Gastrocnemius medialis (tissue), 4 donors: ENCODE results near the gene PSMB8.

ENCODE experiments used
- CTCF ChIP-seq, 5 experiments: fragments of 450-650 bp in 3 of 5; fragments of 200-600 bp in 2 of 5; sonication (generic) in 2 of 5; IDR thresholded peaks in 4 of 5; conservative IDR thresholded peaks in 1 of 5; 1 replicate in 4 of 5; 2 replicates in 1 of 5; pipeline ENCODE4 v1.5.1; 2016 to 2019; ENCODE audit warnings: antibody characterized with exemption in 5 of 5, mild to moderate bottlenecking in 3 of 5, moderate library complexity in 3 of 5
- POLR2A ChIP-seq, 2 donors: fragments of 450-650 bp; IDR thresholded peaks; one replicate each; pipeline ENCODE4 v1.6.1; 2017; ENCODE audit warnings: antibody characterized with exemption in 2 of 2, mild to moderate bottlenecking in 2 of 2, moderate library complexity in 2 of 2

DNA sequence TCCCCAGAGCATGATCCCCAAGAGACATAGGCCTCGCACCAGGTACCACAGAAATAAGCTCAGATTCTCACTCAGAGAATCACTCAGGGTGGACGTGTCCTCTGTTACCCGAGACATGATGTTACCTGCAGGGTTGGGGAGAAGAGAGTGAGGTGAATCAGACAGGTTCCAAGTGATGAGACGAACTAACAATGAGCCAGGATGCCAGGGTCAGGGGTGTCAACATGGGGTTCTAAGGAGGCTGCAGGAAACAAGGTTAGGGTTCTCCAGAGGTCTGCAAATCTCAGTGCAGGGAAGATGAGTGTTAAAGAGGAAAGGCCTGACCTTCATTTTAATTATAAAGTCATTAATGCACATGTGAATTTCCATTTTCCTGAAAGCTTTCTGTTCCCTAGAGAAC is 7.2 kb upstream of the PSMB8 start:
- TF ChIP-seq CTCF (IDR thresholded peaks at IDR 0.05 in 4 of 5, conservative IDR thresholded peaks at IDR 0.05 in 1 of 5) (no peak), POLR2A (IDR thresholded peaks at IDR 0.05) (no peak)
